H7 (cell line): ENCODE results near the gene RPL11. TPM values are rescaled to one million over a fixed set of nuclear protein-coding genes. Genes with fewer than 3 reads are reported as not detected.
"Not testable (repeated sequence)": the region's sequence is repeated elsewhere in the genome, so short reads cannot be mapped to it uniquely, and the experiment has no call there.

ENCODE experiments used
- DNase-seq: peaks from one replicate; pipeline ENCODE4 v3.0.0; 2012
- H3K27me3 ChIP-seq: 2 replicates; pipeline ENCODE4 v1.6.0; 2011; ENCODE audit warnings: mild to moderate bottlenecking, low read length; ENCODE audit not compliant: control insufficient read depth, insufficient read depth
- H3K36me3 ChIP-seq: replicated peaks from 2 replicates; pipeline ENCODE4 v1.5.1; 2011; ENCODE audit warnings: low read length; ENCODE audit not compliant: control insufficient read depth, insufficient read depth
- H3K4me3 ChIP-seq: 2 replicates; pipeline ENCODE4 v1.5.1; 2011; ENCODE audit warnings: low read depth, mild to moderate bottlenecking, control low read depth, low read length, moderate library complexity; ENCODE audit not compliant: insufficient read depth
- total RNA-seq: library from RNA; depleted of rRNA; stranded (reverse); fragments of >200 nt; shearing (Covaris generic); gene quantifications from 2 replicates; pipeline ENCODE4 v1.2.3, GENCODE V29; 2014; rRNA removed

RPL11 gene
- 1,671 and 2,124 TPM in 2 replicates for total RNA-seq

DNA sequence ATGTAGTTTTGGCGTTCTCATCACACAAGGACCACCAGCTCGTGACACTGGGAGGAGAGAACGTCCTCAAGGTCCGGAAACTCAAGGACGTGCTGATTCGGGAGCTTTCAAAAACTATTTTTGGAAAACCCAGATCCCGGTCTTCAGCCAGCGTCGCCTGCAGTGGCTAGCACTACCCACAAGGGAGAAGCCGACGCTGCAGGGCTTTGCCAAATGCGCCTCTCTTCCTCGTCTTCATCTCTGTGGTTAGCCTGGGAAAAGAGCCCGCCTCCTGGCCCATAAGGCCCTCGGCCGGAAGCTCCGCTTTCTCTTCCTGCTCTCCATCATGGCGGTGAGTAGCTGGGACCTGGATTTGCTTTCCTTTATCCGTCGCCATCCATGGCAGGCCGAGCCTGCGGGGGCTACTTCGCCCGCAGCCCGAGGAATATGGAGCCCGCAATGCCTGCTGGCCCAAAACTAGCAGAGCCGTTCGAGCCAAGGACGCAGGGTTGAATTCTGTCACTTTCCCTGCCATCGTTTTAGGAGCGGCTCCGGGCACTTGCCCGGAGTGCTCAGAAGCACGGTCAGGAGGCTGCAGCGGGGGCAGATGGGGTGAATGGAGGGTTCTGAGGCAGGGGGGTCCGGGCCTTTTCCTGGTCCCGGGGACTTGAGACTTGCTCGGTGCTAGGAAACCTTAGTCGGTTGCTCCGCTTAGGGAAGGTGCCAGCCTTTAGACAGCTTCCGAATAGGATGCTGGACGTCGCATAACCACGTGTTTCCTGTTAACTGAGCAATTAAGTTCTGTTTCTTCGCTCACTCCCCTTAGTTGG lies at the start of gene RPL11:
Gene RPL11, plus strand, starts transcription at position 308 of the 809 bp plus-strand sequence. Its CDS starts 18 bp downstream, at position 326.
- peak; percentile 92 for DNase-seq
- no peaks in the 10 kb centered on the region for H3K27me3 ChIP-seq
- H3K4me3 ChIP-seq: peak within 1 kb of the TSS; percentile 99
- H3K36me3 ChIP-seq: peaks cover 44% of the 10 kb centered on the region

DNA sequence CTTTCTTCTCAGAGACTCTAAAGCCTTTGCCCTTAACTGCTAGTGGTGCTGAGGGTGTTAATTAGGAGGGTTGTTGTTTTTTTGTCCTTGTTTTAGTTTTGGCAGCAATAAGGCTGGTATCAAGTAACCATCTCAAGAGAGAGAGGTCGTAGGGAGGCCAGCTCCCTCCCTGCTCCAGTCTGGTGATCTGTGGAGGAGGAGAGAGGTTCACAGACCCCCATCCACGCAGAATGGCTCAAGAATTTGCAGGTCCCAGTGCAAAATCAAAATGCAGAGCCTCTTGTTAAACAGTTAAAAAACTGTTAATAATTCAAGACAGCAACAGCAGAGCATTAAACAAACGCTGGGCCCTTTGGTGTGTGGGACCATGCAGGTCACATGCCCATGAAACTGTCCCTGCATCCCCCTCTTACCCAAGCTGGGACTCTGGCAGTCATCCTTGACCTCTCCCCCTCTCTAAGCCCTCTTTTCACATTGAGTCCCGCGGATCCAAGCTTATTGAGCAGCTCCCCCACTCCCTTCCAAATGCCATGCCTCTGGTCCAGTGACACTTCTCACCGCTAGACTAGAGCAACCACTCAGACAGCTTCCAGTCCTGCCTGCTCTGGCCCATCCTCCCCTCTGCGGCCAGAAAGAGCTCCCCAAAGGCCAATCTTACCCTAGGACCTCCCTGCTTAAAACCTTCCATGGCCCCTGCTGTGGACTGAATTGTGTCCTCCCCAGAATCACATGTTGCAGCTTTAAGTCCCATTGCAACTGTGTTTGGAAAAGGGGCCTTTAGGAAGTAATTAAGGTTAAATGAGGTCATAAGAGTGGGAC lies 47.7 kb upstream of the RPL11 start:
- no peak for DNase-seq
- H3K27me3 ChIP-seq: no peaks in the 10 kb centered on the region
- H3K4me3 ChIP-seq: no peak overlapping the region
- no peaks in the 10 kb centered on the region for H3K36me3 ChIP-seq

DNA sequence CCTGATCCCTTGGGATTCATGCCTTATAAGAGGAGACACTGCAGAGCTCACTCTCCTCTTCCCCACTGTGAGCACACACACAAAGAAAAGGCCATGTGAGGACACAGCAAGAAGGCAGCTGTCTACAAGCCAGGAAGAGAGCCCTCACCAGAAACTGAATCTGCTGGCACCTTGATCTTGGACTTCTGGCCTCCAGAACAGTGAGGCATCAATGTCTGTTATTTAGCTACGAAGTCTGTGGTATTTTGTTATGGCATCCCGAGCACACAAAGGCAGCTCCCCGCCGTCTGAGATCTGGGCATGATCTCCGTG lies 47.1 kb upstream of the RPL11 start:
- no peaks in the 10 kb centered on the region for H3K36me3 ChIP-seq
- no peaks in the 10 kb centered on the region for H3K27me3 ChIP-seq
- H3K4me3 ChIP-seq: no peak overlapping the region
- no peak for DNase-seq

DNA sequence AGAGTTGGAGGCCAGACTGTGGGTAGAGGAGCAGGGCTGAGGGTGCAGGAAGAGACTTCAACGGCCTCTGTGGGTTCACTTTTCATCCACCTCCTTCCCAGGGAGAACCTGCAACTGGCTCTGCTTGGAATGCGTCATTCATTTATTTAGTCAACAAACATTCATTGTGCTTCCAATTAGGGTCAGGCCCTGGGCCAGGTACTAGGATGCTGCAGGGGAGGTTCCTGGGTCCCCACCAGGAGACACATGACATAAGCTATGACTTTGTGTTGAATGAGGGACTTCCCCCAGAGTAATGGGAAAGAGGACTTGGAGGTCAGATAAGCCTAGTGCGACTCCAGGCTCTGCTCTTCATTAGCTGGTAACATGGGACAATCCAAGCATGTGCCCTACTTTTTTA lies 46.3 kb upstream of the RPL11 start:
- H3K27me3 ChIP-seq: no peaks in the 10 kb centered on the region
- H3K36me3 ChIP-seq: no peaks in the 10 kb centered on the region
- no peak overlapping the region for H3K4me3 ChIP-seq
- no peak for DNase-seq

DNA sequence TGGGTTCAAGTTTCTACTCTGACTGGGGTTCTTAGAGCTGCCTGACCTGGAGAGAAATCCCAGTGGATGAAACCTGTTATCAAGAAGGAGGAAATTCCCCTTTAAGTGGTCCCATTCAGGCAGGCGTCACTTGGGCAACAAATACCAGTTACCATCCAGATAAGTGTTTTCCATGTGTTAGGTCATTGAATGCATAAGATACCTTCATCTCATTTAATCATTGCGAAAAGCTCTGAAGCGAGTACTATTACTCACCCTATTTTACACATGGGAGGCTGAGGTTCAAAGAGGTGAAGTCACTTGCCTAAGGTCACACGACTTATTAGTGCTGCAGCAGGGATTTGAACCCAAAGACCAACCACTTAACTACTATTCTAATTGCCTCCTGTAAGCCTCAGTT lies 45.5 kb upstream of the RPL11 start:
- DNase-seq: no peak
- no peak overlapping the region for H3K4me3 ChIP-seq
- H3K36me3 ChIP-seq: no peaks in the 10 kb centered on the region
- peaks cover 1% of the 10 kb centered on the region; the same call in 1 of the 2 replicates for H3K27me3 ChIP-seq

DNA sequence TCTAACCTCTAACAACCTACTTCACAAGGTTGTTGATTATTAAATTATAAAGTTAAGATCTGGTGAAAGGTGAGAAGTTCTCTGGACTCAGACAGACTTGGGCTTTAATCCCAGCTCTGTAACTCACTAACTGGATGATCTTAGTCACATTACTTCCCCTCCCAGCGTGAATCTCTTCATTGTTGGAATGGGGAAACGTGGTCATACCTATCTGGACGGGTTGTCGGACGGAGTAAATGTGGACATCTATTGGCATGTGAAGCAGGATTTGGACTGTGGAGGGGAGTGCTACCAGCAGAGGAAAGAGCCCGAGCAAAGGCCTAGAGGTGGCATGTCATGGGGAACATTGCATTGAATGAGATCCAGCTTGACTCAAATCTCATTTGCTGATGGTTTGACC lies 45.1 kb upstream of the RPL11 start:
- Histone ChIP-seq H3K4me3 (no peak overlapping the region), H3K27me3 (peaks cover 1% of the 10 kb centered on the region; the same call in 1 of the 2 replicates), H3K36me3 (no peaks in the 10 kb centered on the region)
- DNase-seq: no peak

DNA sequence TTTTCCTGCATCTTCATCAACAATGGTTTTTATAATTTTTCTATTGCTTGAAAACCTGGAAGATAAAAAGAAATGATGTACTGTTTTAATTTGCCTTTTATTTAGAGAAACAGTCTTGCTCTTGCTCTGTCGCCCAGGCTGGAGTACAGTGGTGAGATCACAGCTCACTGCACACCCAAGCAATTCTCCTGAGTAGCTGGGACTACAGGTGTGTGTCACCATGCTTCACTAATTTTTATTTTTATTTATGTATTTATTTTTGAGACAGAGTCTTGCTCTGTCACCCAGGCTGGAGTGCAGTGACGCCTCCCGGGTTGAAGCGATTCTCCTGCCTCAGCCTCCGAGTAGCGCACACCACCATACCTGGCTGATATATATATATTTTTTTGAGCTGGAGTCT lies 43.0 kb upstream of the RPL11 start:
- no peak overlapping the region for H3K4me3 ChIP-seq
- no peak for DNase-seq
- H3K27me3 ChIP-seq: peaks cover 1% of the 10 kb centered on the region; the same call in 1 of the 2 replicates
- no peaks in the 10 kb centered on the region for H3K36me3 ChIP-seq

DNA sequence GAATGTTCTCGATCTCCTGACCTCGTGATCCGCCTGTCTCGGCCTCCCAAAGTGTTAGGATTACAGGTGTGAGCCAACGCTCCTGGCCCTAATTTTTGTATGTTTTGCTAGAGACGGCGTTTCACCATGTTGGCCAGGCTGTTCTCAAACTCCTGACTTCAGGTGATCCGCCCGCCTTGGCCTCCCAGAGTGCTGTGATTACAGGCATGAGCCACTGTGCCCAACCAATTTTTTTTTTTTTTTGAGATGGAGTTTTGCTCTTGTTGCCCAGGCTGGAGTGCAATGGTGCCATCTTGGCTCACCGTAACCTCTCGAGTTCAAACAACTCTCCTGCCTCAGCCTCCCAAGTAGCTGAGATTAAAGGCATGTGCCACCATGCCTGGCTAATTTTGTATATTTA lies 42.4 kb upstream of the RPL11 start:
- H3K27me3 ChIP-seq, H3K36me3 ChIP-seq, H3K4me3 ChIP-seq, DNase-seq: not testable (repeated sequence)

DNA sequence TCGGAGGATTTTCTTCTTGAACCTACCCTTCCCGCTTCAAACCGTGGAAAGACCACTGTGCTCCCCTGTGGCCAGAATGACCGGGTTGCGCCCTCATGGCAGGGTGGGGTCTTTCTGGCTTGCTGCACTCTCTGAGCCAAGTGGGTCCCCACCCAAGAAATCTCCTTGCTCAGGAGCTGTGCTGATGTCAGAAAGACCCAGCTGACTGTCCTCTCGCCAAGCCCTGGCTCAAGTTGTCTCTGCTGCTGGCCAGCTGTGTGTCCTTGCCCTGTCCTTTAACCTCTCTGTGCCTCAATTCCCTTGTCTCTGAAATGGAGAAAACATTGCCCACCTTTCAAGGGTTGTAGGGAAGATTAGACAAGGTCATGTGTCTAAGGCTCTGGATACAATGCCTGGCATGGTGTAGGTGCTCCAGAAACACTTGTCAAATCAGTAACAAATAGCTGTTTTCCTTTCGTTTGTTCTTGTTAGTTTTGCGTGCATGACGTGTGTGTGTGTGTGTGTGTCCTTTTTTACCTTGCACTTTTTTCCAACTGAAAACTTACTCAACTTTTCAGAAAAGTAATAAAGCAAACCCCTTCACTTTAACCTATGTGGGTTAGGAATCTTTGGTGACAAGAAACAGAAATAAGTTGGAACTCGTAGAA lies 41.1 kb upstream of the RPL11 start:
- H3K36me3 ChIP-seq: no peaks in the 10 kb centered on the region
- no peak for DNase-seq
- peaks cover 1% of the 10 kb centered on the region; the same call in 1 of the 2 replicates for H3K27me3 ChIP-seq
- no peak overlapping the region for H3K4me3 ChIP-seq

DNA sequence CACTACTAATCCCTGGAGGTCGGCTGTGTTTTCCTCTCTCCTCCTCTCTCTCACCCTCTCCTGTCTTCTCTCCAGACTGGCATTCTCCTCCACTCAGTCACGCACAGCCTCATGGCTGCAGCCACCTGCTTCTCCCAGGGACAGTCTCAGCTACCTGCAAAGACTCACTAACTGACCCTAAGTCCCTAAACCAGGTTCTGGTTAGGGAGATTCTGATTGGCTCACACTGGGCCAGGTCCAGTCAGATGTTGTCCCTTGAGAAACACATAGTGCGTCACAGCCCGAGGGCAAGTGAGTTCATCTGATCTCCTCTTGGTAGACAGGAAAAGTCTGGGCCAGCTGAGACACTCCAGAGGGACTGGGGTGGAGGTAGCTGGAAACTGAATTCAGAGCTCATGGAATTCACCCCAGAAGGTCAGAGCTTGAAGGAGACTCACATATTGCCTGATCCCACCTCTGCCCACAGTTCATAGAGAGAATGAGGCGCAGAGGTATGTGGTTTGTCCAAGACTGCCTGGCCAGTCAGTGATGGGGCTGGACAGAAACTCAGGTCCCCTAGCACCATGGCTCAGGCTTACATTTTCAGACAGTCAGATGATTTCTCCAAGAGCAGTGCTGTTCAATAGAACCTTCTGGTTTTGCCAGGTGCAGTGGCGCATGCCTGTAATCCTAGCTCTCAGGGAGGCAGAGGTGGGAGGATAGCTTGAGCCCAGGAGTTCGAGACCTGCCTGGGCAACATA lies 40.4 kb upstream of the RPL11 start:
- peaks cover 1% of the 10 kb centered on the region; the same call in 1 of the 2 replicates for H3K27me3 ChIP-seq
- DNase-seq: no peak
- H3K4me3 ChIP-seq: no peak overlapping the region
- no peaks in the 10 kb centered on the region for H3K36me3 ChIP-seq

DNA sequence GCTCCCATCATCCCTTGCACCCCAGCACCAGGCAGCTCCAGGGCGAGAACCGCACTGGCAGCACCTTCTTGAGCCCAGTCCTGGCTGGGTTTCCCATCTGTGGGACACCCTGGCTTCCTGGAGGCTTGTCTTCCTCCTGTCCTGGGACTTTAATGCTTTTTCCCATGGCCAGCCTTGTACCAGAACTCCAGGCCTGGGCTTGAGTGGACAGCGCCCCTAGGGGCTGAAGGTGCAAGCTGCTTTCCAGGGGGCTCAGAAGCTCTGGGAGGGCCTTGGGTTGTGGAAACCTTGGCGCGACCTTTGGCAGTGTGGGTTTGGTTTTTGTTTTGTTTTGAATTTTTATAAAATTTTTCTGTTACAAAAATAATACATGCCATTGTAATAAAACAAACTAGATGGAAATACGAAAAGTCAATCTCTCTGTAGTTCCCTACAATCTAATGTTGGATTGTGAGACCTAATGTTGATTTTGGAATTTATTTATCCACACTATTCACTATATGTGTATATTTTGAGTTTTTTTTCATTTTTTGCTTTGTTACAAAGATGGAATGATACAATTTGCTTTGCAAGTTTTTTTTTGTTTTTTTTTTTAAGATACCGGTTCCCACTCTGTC lies 33.8 kb upstream of the RPL11 start:
- Histone ChIP-seq H3K27me3 (no peaks in the 10 kb centered on the region), H3K4me3 (no peak overlapping the region), H3K36me3 (no peaks in the 10 kb centered on the region)
- peak; percentile 86 for DNase-seq

DNA sequence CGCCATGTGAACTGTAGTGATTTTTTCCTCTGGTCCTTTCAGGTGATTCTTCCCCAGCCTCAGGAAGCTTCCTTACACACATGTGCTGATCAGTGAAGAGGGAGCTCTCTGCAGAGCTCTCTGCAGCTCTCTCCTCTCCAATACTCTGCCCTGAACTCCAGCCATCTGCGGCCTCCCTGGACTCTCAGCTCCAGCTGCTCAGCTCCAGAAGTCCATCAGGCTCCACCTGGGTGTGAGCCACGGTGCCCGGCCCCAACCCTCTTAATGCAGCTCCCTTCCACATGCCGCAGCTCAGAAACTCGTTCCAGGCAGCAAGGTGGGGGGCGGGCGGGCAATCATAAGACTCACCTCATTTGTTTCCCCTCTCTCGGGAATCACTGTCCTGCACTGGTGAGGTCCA lies 30.9 kb upstream of the RPL11 start:
- no peak for DNase-seq
- Histone ChIP-seq H3K27me3 (no peaks in the 10 kb centered on the region), H3K4me3 (no peak overlapping the region), H3K36me3 (no peaks in the 10 kb centered on the region)

DNA sequence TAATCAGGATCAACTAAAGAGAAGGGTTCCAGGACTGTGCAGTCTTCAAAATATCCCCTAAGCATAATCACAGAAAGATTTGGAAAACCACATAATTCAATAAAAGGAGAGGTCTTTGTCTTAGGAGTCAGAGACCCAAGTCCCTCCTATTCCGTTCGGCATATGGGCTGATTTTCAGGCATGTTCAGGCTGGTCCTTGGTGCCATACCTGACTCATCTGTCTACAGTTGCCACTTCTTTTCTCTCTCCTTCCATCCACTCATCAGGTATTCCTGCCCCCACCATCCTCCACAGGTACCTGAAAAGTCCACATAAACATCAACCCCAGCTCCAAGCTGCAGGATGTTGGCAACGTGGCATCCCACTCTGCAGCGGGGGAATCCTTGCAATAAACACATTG lies 29.7 kb upstream of the RPL11 start:
- no peak for DNase-seq
- no peaks in the 10 kb centered on the region for H3K27me3 ChIP-seq
- no peak overlapping the region for H3K4me3 ChIP-seq
- H3K36me3 ChIP-seq: no peaks in the 10 kb centered on the region
